SK-N-SH treated with all-trans-retinoic acid at 6 μM for 48 hours (cell line): ENCODE results near the gene PKNOX2.

Source experiments
- ARNTL ChIP-seq: fragments of 450-650 bp; formaldehyde crosslinking; IDR thresholded peaks from 2 replicates; pipeline ENCODE4 v1.5.0; 2020; ENCODE audit warnings: low read depth, mild to moderate bottlenecking, moderate library complexity, borderline replicate concordance
- BACH2 ChIP-seq: fragments of 250-450 bp; sonication (Bioruptor Pico); IDR thresholded peaks from 2 replicates; pipeline ENCODE4 v1.9.0; 2021; ENCODE audit warnings: mild to moderate bottlenecking, borderline replicate concordance
- CSDC2 ChIP-seq: fragments of 250-450 bp; sonication (Bioruptor Pico); IDR thresholded peaks from 2 replicates; pipeline ENCODE4 v1.5.0; 2020; ENCODE audit warnings: mild to moderate bottlenecking, moderate library complexity
- ESRRG ChIP-seq: fragments of 250-450 bp; sonication (Bioruptor Pico); IDR thresholded peaks from 2 replicates; pipeline ENCODE4 v1.6.1; 2021; ENCODE audit warnings: mild to moderate bottlenecking
- GLIS3 ChIP-seq: fragments of 250-450 bp; sonication (Bioruptor Pico); IDR thresholded peaks from 2 replicates; pipeline ENCODE4 v1.5.0; 2020; ENCODE audit warnings: mild to moderate bottlenecking, moderate library complexity
- PATZ1 ChIP-seq: fragments of 250-450 bp; sonication (Bioruptor Pico); IDR thresholded peaks from 2 replicates; pipeline ENCODE4 v1.8.0; 2020; ENCODE audit warnings: mild to moderate bottlenecking, moderate library complexity, borderline replicate concordance
- POU6F1 ChIP-seq: fragments of 250-450 bp; sonication (Bioruptor Pico); IDR thresholded peaks from 2 replicates; pipeline ENCODE4 v1.8.0; 2021; ENCODE audit warnings: low read depth, mild to moderate bottlenecking, moderate library complexity, borderline replicate concordance
- RARB ChIP-seq: fragments of 250-450 bp; sonication (Bioruptor Pico); IDR thresholded peaks from 2 replicates; pipeline ENCODE4 v1.8.0; 2021; ENCODE audit warnings: mild to moderate bottlenecking, moderate library complexity
- TCF4 ChIP-seq: fragments of 250-450 bp; sonication (Bioruptor Pico); IDR thresholded peaks from 2 replicates; pipeline ENCODE4 v1.8.0; 2021; ENCODE audit warnings: mild to moderate bottlenecking, moderate library complexity, borderline replicate concordance
- TSHZ2 ChIP-seq: fragments of 250-450 bp; sonication (Bioruptor Pico); IDR thresholded peaks from 2 replicates; pipeline ENCODE4 v1.5.0; 2020; ENCODE audit warnings: mild to moderate bottlenecking, moderate library complexity
- ZC3H10 ChIP-seq: fragments of 250-450 bp; sonication (Bioruptor Pico); IDR thresholded peaks from 2 replicates; pipeline ENCODE4 v1.5.1; 2021; ENCODE audit warnings: mild to moderate bottlenecking, moderate library complexity
- ZFP3 ChIP-seq: fragments of 250-450 bp; sonication (Bioruptor Pico); IDR thresholded peaks from 2 replicates; pipeline ENCODE4 v1.5.0; 2020; ENCODE audit warnings: mild to moderate bottlenecking, moderate library complexity
- ZNF70 ChIP-seq: fragments of 450-650 bp; formaldehyde crosslinking; IDR thresholded peaks from 2 replicates; pipeline ENCODE4 v1.5.0; 2020; ENCODE audit warnings: mild to moderate bottlenecking, moderate library complexity
- TF ChIP-seq, protein P1 (sequence below): fragments of 250-450 bp; sonication (Bioruptor Pico); IDR thresholded peaks from 2 replicates; pipeline ENCODE4 v1.5.1; 2021; ENCODE audit warnings: mild to moderate bottlenecking, moderate library complexity

GRCh38 chr11:125251214-125251545 is 86.6 kb downstream of the PKNOX2 start:
- TF ChIP-seq ZFP3 (CRISPR knock-in tag) (no peak), ARNTL (no peak), PATZ1 (CRISPR knock-in tag) (no peak), ESRRG (CRISPR knock-in tag) (no peak), ZNF70 (CRISPR knock-in tag) (no peak), TSHZ2 (CRISPR knock-in tag) (no peak), BACH2 (no peak), GLIS3 (CRISPR knock-in tag) (no peak), CSDC2 (CRISPR knock-in tag) (no peak), POU6F1 (no peak), ZC3H10 (CRISPR knock-in tag) (no peak), RARB (CRISPR knock-in tag) (no peak), TCF4 (CRISPR knock-in tag) (no peak)
- TF ChIP-seq, protein P1, sequence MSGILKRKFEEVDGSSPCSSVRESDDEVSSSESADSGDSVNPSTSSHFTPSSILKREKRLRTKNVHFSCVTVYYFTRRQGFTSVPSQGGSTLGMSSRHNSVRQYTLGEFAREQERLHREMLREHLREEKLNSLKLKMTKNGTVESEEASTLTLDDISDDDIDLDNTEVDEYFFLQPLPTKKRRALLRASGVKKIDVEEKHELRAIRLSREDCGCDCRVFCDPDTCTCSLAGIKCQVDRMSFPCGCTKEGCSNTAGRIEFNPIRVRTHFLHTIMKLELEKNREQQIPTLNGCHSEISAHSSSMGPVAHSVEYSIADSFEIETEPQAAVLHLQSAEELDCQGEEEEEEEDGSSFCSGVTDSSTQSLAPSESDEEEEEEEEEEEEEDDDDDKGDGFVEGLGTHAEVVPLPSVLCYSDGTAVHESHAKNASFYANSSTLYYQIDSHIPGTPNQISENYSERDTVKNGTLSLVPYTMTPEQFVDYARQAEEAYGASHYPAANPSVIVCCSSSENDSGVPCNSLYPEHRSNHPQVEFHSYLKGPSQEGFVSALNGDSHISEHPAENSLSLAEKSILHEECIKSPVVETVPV: no peak
